HG03432 (cell line): ENCODE measurements around the gene MMP11.
"Not testable (repeated sequence)": the region's sequence is repeated elsewhere in the genome, so short reads cannot be mapped to it uniquely, and the experiment has no call there.

Experiments
- ATAC-seq: cut with Tn5 transposase; IDR thresholded peaks from one replicate; pipeline ENCODE4 v1.9.1; 2021; ENCODE audit warnings: mild to moderate bottlenecking, moderate library complexity; ENCODE audit not compliant: unreplicated experiment

MMP11 gene, protein sequence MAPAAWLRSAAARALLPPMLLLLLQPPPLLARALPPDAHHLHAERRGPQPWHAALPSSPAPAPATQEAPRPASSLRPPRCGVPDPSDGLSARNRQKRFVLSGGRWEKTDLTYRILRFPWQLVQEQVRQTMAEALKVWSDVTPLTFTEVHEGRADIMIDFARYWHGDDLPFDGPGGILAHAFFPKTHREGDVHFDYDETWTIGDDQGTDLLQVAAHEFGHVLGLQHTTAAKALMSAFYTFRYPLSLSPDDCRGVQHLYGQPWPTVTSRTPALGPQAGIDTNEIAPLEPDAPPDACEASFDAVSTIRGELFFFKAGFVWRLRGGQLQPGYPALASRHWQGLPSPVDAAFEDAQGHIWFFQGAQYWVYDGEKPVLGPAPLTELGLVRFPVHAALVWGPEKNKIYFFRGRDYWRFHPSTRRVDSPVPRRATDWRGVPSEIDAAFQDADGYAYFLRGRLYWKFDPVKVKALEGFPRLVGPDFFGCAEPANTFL

DNA sequence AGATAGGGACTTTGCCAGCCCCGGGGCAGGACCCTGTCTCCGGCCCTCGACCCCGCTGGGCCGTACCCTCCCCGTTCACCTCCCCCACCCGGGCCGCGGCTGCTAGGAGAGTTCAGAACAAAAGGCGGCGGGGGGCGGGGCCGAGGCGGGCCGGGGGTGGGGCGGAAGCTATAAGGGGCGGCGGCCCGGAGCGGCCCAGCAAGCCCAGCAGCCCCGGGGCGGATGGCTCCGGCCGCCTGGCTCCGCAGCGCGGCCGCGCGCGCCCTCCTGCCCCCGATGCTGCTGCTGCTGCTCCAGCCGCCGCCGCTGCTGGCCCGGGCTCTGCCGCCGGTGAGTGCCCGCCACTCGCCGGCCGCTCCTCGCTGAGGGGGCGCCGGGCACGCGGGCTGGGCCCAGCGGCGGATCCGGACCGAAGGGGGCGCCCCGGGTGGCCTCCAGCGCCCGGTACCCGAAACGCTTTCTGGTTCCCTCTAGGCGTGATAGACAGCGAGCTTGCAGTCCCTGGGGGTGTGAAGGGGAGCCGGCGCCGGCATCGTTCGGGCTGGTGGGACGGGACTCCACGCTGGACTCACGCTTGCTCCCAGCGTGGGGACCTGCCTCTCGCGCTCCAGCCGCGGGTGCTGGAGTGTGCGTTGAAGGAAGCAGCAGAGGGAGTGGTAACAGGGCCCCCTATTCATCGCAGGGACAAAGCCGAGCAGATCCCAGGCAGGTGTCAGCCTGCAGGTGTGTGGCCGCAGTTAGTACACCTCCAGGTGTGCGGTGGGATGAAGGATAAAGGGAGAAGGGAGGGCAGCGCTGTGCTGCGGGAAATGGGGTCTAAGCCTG, at the start of gene MMP11:
Gene MMP11 (plus strand): TSS at position 201 of the 825 bp plus-strand sequence. CDS start 22 bp downstream, at position 223.
- ATAC-seq: no peak

DNA sequence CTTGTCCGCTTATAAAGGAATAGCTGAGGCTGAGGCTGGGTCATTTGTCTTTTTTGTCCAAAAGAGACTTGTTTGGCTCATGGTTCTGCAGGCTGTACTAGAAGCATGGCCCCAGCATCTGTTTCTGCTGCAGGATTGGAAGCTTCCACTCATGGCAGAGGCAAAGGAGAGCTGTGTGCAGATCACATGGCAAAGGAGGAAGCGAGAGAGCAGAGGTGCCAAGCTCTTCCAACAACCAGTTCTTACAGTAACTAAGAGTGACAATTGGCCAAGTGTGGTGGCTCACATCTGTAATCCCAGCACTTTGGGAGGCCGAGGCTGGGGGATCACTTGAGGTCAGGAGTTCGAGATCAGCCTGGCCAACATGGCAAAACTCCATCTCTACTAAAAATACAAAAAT, 44.5 kb upstream of the MMP11 start:
- not testable (repeated sequence) for ATAC-seq

DNA sequence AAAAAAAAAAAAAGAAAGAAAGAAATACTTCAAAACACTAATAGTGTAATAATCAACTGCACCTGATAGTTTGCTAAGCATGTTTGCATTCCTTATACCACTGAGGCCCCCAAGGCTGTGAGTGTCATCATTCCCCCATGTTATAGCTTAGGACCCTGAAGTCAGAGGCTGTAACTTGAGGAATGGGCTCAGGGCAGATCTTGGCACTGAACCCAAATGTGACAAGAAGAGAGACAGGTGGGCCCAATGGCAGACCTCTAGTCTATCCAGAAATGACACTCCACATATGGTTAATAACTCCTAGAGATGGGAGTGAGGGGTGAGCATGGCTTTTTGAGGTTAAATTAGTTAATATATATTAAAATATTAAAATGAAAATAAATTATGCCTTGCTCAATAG, 35.0 kb upstream of the MMP11 start:
- ATAC-seq: no peak

DNA sequence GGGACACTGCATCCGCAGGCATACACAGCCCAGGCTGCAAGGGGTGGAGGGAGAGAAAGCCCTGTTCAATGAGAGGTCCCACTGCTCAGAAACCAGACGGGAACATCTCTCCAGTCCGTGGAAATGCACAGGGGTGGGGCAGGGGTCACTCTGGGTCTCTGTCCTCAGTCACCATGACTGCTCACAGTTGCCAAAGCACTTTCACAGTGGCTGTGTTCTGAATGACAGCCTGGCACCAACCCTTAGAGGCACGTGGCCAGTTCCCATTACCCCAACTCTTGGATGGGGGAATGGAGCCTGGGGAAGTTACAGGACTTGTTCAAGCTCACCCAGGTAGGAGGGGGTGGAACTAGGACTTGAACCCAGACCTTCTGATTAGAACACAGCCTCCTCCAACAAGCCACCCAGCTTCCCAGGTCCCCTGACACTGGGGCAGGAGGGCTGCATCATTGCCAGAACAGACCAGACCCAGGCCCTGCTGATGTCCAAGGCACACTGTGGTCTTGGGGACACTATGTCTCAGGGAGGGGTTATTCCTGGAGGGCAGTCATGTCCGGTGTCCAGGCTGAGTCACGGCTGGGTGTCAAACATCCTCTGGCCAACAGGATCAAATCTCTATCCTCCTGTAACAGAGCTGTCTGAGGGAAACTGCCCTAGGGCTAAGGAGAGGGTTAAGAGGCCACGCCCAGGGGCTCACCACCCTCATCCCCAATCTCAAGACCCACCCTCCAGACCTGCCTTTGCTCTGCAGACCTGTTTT, 30.0 kb upstream of the MMP11 start:
- ATAC-seq: no peak

DNA sequence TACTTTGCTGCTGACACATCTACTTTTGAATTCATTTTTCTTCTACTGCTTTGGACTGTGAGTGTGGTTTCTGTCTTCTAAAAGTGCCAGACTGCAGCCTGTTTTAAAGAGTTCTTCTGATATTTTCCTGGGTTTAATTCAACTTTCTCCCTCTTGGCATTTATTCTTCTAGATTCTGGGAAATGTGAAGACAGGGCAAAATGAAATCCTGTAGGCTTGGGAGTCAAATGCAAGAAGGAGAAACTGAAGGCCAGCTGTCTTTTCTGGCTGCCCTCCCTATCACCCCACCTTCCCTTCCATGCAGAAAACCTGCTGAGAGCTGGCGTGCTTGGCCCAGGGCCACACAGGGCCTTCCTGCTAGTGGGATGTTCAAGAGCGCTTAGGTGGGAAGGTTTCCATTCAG, 29.3 kb upstream of the MMP11 start:
- ATAC-seq: no peak

DNA sequence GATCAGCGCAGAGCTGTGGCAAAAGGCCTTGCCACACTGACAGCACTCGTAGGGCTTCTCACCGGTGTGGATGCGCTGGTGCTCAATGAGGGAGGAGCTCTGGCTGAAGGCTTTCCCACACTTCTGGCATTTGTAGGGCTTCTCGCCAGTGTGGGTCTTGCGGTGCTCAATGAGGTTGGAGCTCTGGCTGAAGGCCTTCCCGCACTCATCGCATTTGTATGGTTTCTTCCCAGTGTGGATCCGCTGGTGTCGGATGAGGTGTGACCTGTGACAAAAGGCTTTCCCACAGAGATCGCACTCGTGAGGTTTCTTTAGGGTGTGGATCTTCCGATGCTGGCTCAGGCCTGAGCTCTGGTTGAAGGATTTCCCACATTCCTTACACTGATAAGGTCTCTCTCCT, 28.6 kb upstream of the MMP11 start:
- no peak for ATAC-seq

DNA sequence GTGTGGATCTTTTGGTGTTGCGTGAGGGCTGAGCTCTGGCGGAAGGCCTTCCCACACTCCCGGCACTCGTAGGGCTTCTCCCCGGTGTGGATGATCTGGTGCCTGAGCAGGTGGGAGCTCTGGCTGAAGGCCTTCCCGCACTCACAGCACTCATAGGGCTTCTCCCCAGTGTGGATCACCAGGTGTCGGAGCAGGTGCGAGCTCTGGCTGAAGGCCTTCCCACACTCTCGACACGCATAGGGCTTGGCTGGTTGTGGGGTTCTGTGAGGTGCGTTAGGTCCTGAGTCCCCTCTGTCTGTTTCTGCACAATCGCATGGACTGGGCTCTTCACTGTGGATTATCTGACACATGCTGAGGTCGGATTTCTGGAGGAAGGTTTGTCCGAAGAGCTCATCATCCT, 28.2 kb upstream of the MMP11 start:
- no peak for ATAC-seq

DNA sequence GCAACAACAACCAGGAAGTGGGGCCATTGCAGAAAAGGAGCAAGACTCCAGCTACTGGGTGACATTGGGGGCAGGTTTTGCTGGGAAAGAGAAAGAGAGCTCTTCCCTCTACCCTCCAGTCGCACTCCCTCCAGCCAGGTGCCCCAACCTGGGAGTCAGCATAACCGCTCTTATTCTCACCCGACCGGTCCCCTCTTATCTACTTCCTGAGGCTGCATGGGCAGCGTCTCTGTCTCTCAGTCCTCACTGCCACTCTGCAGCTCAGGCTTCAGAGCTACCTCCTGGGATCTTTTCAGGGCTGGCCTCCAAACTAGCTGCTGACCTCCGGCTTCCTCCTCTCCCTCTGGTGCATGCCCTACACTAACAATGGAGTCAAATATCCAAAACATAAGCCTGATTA, 26.9 kb upstream of the MMP11 start:
- no peak for ATAC-seq

DNA sequence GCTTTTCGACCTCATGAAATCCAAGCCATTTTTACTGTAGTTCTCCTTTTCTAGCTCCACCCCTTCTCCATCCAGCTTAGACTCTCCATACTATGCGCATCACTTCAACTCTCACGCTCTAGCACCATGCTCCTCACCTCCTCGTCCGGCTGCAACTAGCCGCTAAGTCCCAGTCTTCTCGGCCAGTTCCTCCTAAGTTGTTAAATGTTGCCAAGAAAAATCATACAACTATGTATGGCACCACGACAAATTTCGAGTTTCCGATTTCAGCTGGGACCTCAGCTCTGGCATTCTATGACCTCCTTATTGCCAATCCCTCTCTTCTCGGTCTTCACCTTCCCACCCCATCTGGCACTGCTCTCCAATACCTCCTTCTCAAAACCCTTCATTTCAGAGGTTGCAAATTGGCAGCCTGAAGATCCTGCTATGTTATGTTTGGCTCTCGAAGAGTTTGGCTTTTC, 22.8 kb upstream of the MMP11 start:
- ATAC-seq: no peak

DNA sequence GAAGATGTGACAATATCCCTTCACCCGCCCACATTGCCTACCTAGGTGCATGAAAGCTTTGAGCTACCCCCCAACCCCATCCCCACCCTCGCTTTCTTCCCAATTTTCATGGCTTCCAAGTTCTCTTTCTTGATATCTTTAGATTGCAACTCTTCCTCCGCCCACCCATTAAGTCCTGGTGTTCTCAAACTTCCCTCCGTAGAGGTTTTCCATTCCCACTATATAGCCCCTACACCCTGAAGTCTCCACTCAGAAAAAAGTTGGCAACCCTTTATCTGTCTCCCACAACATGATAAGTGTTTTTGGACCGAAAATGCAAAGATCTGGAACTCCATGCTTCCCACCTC, 22.3 kb upstream of the MMP11 start:
- ATAC-seq: no peak

DNA sequence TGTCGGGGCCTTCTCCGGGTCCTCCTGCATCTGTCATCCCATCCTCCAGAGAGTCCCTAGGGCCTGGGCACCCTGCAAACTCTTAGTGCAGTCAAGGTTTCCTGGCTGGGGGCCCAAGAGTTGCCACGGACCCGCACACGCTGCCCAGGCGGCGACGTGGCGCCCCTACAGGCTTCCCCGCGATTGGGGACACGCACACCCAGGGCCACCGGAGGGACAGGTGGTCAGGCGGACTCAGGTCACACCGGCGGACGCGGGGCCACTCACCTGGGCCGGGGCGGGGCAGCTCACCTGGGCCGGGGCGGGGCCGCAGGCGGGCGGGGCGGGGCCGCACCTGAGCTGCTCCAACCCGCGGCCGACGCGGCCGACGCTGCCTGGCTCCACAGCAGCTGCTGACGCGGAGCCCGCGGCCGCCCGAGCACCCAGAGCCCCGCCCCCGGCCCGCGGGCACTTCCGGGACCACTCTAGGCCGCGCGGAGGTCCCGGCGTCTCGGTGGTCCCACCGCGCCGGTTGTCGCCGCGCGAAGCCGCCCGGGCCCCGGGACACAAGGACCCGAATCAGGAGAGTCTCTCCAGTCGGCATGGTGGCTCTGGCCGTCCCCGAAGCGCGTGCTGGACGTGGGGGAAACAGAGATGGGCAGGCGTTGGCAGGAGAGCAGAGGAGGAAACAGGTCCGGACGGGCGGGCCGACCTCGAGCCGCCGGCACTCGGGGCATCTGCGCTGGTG, 21.8 kb upstream of the MMP11 start, which contains the start of gene ZNF70:
Gene ZNF70 (minus strand): TSS at position 399 of the 727 bp plus-strand sequence. CDS start 5,972 bp downstream, outside the sequence.
- peak; percentile 79 for ATAC-seq

DNA sequence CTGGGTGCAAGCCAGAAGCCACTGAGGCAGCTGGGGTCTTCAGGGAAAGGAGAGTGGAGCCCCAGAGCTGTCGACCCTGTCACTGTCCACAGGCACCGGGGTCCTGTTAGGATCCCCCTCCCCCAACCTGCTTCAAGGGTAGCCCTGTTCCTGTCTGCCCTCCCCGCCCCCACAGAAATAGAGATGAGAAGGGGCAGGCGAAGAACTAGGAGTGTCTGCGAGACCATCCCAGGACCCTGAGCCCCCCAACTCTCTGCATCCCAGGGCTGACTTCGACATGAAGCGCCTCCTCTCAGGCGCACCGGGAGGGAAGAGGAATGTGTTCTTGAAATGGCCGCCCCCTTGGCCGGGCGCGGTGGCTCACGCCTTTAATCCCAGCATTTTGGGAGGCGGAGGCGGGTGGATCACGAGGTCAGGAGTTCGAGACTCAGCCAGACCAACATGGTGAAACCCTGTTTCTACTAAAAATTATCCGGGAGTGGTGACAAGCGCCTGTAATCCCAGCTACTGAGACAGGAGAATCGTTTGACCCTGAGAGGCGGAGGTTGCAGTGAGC, 21.1 kb upstream of the MMP11 start:
- peak; percentile 13 for ATAC-seq

DNA sequence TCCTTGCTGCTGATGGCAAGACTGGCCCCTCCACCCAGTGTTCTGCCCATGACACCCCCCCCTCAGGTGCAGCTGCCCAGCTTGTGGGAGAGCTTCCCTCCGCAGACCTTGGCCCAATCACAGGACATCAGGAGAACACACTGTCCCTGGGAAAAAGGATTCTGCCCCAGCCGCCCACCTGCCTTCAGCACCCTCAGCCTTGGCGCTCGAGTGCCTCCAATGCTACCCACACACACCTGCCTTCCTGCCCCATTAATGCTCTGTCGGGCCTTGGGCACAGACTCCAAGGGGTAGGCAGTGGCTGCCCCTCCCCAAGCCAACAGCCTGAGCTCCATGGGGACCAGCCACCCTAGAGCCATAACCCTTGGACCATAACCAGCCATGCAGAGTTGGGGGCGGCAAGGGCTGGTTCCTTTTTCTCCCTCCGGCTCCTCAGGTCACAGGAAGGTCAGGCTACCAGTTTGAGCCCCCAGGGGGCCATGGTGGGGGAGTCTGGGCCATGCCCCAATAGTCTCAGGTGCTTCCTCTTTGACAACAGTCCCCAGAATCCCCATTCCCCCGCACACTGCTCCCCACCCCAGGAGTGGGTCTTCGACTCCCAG, 20.5 kb upstream of the MMP11 start:
- no peak for ATAC-seq

DNA sequence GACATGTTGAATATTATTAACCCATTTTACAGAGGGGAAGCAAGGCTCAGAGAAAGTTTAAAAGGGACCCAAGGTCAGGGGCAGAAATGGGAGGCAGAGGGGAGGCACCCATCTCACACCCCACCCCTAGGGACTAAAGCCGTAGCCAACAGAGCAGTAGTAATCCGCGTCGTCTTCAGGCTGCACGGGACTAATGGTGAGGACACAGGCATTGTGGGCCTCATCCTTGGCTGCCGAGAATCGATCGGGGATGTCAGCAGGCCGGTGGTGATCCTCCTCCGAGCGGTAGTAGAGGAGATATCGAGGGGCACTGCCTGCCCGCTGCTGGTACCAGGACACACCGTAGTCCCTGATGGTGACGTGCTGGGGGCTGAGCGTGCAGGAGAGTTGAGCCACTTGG, 19.9 kb upstream of the MMP11 start:
- no peak for ATAC-seq

DNA sequence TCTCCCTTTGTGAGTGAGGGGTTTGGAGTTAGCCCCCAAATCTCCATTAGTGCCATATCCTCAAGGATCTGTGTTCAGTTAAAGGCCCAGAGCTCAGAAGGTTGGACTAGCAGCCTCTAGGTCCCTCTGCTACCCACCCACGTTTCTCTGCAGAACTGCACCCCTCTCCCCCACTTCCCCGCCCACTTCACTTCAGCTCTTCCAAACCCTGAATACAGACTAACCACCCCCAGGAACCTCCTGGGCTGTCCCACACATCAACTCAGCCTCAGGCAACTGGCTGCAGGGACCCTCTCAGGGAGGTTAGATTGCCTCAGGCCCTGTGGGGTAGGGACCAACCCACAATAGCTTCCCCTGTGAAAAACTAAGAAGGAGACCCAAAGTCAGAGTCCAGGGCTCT, 19.3 kb upstream of the MMP11 start:
- ATAC-seq: no peak

DNA sequence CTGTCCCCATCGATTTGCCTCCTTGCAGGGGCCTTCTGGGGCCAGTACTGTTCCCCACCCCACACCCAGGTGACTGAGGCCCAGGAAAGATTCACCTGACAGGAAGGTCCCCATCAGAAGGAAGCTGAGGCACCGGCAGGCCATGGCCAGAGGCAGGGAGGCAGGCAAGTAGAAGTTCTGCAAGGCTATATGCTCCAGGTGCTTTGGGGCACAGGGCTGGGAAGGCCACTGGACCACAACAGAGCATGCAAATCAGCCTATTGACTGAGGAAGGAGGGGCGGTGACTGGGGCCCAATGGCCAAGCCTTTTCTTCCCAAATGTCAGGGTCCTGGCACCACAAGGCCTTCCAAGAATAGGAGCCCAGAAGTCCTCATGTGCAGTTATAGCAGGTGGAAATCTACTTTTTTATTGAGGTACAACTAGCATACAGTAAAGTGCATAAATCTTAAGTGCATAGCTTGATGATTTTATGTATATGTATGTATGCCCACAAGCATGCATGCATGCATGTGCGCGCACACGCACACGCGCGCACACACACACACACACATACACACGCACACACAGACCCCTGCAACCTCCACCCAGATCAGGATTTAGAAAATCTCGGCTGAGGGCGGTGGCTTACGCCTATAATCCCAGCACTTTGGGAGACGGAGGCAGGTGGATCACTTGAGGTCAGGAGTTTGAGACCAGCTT, 18.3 kb upstream of the MMP11 start, which contains the start of gene VPREB3:
Gene VPREB3 (minus strand): TSS at position 206 of the 700 bp plus-strand sequence. CDS start 62 bp downstream, at position 144.
- ATAC-seq: no peak

DNA sequence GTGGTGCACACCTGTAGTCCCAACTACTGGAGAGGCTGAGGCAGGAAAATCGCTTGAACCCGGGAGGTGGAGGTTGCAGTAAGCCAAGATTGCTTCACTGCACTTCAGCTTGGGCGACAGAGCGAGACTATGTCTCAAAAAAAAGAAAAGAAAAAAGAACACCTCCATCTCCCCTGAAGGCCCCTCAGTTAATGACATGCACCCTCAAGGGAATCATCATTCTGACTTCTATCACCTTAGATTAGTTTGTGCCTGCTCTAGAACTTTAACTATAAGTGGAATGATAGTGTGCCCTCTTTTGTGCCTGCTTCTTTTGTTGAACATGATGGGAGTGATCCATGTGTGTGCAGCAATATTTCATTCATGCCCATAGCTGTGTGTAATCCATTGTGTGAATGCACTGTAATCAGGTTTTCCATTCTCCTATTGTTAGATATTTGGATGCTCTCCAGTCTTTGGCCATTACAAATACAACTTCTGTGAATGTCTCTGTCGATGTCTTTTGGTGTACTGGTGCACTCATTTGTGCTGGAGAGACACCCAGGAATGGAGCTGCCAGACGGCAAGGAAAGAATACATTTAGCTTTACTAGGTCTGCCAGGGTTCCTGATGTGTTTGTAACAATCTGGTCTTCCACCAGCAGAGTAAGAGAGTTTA, 17.5 kb upstream of the MMP11 start:
- no peak for ATAC-seq

DNA sequence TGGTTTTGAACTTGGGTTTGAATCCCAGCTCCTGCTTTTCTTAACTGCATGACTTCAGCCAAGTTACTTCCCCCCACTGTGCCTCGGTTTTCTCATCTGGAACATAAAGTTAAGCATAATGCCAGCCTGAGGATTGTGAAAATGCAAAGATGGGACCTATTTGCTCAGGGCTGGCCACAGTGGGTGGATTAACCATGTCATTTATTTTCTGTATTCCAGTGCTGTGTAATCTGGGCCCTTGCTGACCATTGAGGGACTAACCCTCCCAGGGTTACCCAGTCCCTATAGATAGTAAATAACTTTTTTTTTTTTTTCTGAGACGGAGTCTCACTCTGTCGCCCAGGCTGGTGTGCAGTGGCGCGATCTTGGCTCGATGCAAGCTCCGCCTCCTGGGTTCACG, 16.9 kb upstream of the MMP11 start:
- no peak for ATAC-seq
